ENCODE measurements around the gene PPP2R5C.

GRCh38 chr14:101884089-101884933 lies 122.8 kb downstream of the PPP2R5C start:
- TF ChIP-seq CTCF (IDR thresholded peaks at IDR 0.05) (no peak), POLR2A (IDR thresholded peaks at IDR 0.05) (no peak)

Measured in transverse colon (tissue), 3 donors.